H9 (cell line): Measurements from ENCODE around the gene ZNF576. TPM values are rescaled to one million over a fixed set of nuclear protein-coding genes. Genes with fewer than 3 reads are reported as not detected.
A peak's percentile ranks its signal among the peaks of the same experiment; 100 is the strongest.

Source experiments
- DNase-seq: peaks from one replicate; pipeline ENCODE4 v3.0.0-alpha.2; 2017
- H2AFZ ChIP-seq: one replicate; pipeline ENCODE4 v1.6.1; 2013; ENCODE audit warnings: mild to moderate bottlenecking, low read length, control low read depth, moderate library complexity
- H2AK5ac ChIP-seq: 2 replicates; pipeline ENCODE4 v1.6.1; 2013; ENCODE audit warnings: low read length, control low read depth, mixed read lengths; ENCODE audit not compliant: insufficient read length
- H2BK120ac ChIP-seq: one replicate; pipeline ENCODE4 v1.6.1; 2013; ENCODE audit warnings: low read depth, mild to moderate bottlenecking, low read length, control low read depth, inconsistent platforms; ENCODE audit not compliant: poor library complexity, severe bottlenecking
- H2BK12ac ChIP-seq: 2 replicates; pipeline ENCODE4 v1.6.1; 2013; ENCODE audit warnings: low read length, control low read depth, mixed read lengths, low read depth; ENCODE audit not compliant: insufficient read length
- H2BK15ac ChIP-seq: 2 replicates; pipeline ENCODE4 v1.6.1; 2013; ENCODE audit warnings: low read depth, low read length, control low read depth
- H2BK20ac ChIP-seq: one replicate; pipeline ENCODE4 v1.6.1; 2013; ENCODE audit warnings: low read depth, mild to moderate bottlenecking, low read length, control low read depth, inconsistent platforms; ENCODE audit not compliant: poor library complexity, severe bottlenecking
- H2BK5ac ChIP-seq: 2 replicates; pipeline ENCODE4 v1.6.1; 2013; ENCODE audit warnings: low read length, control low read depth, mixed read lengths; ENCODE audit not compliant: insufficient read length
- H3K14ac ChIP-seq: 2 replicates; pipeline ENCODE4 v1.6.1; 2013; ENCODE audit warnings: low read length, control low read depth; ENCODE audit not compliant: insufficient read depth
- H3K18ac ChIP-seq: 2 replicates; pipeline ENCODE4 v1.6.1; 2013; ENCODE audit warnings: low read depth, mild to moderate bottlenecking, mixed read lengths, low read length, control low read depth; ENCODE audit not compliant: insufficient read length
- H3K23ac ChIP-seq: 2 replicates; pipeline ENCODE4 v1.6.1; 2013; ENCODE audit warnings: low read length, control low read depth, mixed read lengths, low read depth; ENCODE audit not compliant: insufficient read length
- H3K23me2 ChIP-seq: 2 replicates; pipeline ENCODE4 v1.6.1; 2013; ENCODE audit warnings: low read depth, mild to moderate bottlenecking, mixed read lengths, low read length, control low read depth; ENCODE audit not compliant: insufficient read length, poor library complexity, severe bottlenecking
- H3K27ac ChIP-seq: 2 replicates; pipeline ENCODE4 v1.5.1; 2013; ENCODE audit warnings: low read length, control low read depth, mixed read lengths, low read depth; ENCODE audit not compliant: insufficient read length
- H3K27me3 ChIP-seq: 2 replicates; pipeline ENCODE4 v1.6.1; 2013; ENCODE audit warnings: low read length, control low read depth, inconsistent platforms; ENCODE audit not compliant: insufficient read depth
- H3K4ac ChIP-seq: 2 replicates; pipeline ENCODE4 v1.6.1; 2013; ENCODE audit warnings: low read depth, mild to moderate bottlenecking, control low read depth, inconsistent platforms, low read length, moderate library complexity
- H3K4me1 ChIP-seq: 2 replicates; pipeline ENCODE4 v1.6.1; 2013; ENCODE audit warnings: low read length, control low read depth, inconsistent platforms; ENCODE audit not compliant: insufficient read depth
- H3K4me2 ChIP-seq: 2 replicates; pipeline ENCODE4 v1.6.1; 2013; ENCODE audit warnings: low read length, control low read depth, mixed read lengths; ENCODE audit not compliant: insufficient read length, insufficient read depth
- H3K56ac ChIP-seq: 2 replicates; pipeline ENCODE4 v1.6.1; 2013; ENCODE audit warnings: low read depth, mild to moderate bottlenecking, mixed read lengths, low read length, control low read depth; ENCODE audit not compliant: insufficient read length
- H3K79me1 ChIP-seq: 2 replicates; pipeline ENCODE4 v1.6.1; 2013; ENCODE audit warnings: low read depth, mild to moderate bottlenecking, moderate library complexity, low read length, control low read depth, inconsistent platforms; ENCODE audit not compliant: insufficient read depth, poor library complexity, severe bottlenecking
- H3K79me2 ChIP-seq: 2 replicates; pipeline ENCODE4 v1.6.1; 2013; ENCODE audit warnings: low read length, control low read depth, inconsistent platforms; ENCODE audit not compliant: insufficient read depth
- H3K9ac ChIP-seq: 2 replicates; pipeline ENCODE4 v1.6.1; 2013; ENCODE audit warnings: low read length, control low read depth, mixed read lengths; ENCODE audit not compliant: insufficient read length; ENCODE audit errors: extremely low read depth
- H3K9me3 ChIP-seq: one replicate; pipeline ENCODE4 v1.6.1; 2013; ENCODE audit warnings: low read depth, low read length, inconsistent platforms; ENCODE audit not compliant: control insufficient read depth
- H3T11ph ChIP-seq: one replicate; pipeline ENCODE4 v1.6.1; 2013; ENCODE audit warnings: mild to moderate bottlenecking, low read length, control low read depth, inconsistent platforms
- H4K20me1 ChIP-seq: one replicate; pipeline ENCODE4 v1.6.1; 2013; ENCODE audit not compliant: control insufficient read depth, insufficient read length, insufficient read depth
- H4K5ac ChIP-seq: 2 replicates; pipeline ENCODE4 v1.6.1; 2013; ENCODE audit warnings: low read depth, mild to moderate bottlenecking, mixed read lengths, low read length, control low read depth; ENCODE audit not compliant: insufficient read length
- H4K8ac ChIP-seq: replicated peaks from 2 replicates; pipeline ENCODE4 v1.6.1; 2013; ENCODE audit warnings: low read length, control low read depth, mixed read lengths, low read depth; ENCODE audit not compliant: insufficient read length
- H4K91ac ChIP-seq: 2 replicates; pipeline ENCODE4 v1.6.1; 2013; ENCODE audit warnings: low read depth, mild to moderate bottlenecking, moderate library complexity, mixed read lengths, low read length, control low read depth; ENCODE audit not compliant: insufficient read length
- H3K27ac Mint-ChIP-seq, 3 experiments: 2 replicates in 2 of 3; 3 replicates in 1 of 3; pipeline ENCODE4 v1.8.0; 2020 to 2021; ENCODE audit warnings: mixed read lengths in 3 of 3, mild to moderate bottlenecking in 1 of 3, moderate library complexity in 1 of 3
- H3K27me3 Mint-ChIP-seq: 2 replicates; pipeline ENCODE4 v1.8.0; 2021; ENCODE audit warnings: low read depth, mild to moderate bottlenecking, moderate library complexity, mixed read lengths
- H3K36me3 Mint-ChIP-seq, 3 experiments: 2 replicates in 2 of 3; 3 replicates in 1 of 3; pipeline ENCODE4 v1.8.0; 2020 to 2021; ENCODE audit warnings: low read depth in 3 of 3, mixed read lengths in 3 of 3; ENCODE audit not compliant: insufficient read depth in 1 of 3
- H3K4me1 Mint-ChIP-seq, 2 experiments: 2 replicates each; pipeline ENCODE4 v1.8.0; 2020; ENCODE audit warnings: mixed read lengths in 2 of 2
- H3K4me3 Mint-ChIP-seq, 2 experiments: 2 replicates in 1 of 2; 3 replicates in 1 of 2; pipeline ENCODE4 v1.8.0; 2020 to 2021; ENCODE audit warnings: mild to moderate bottlenecking in 2 of 2, mixed read lengths in 2 of 2, moderate library complexity in 1 of 2
- H3K9me3 Mint-ChIP-seq, 2 experiments: 2 replicates in 1 of 2; 3 replicates in 1 of 2; pipeline ENCODE4 v1.8.0; 2020; ENCODE audit warnings: mild to moderate bottlenecking in 2 of 2, mixed read lengths in 2 of 2, moderate library complexity in 1 of 2
- CTCF ChIP-seq: fragments of 200-600 bp; sonication (generic); conservative IDR thresholded peaks from 3 replicates; pipeline ENCODE4 v1.8.0; 2021; ENCODE audit warnings: antibody characterized with exemption, mild to moderate bottlenecking
- WGBS: extraction: QIAGEN DNeasy Blood & Tissue Kit; methylation state at CpG from one replicate; pipeline ENCODE4 v1.1.7; 2013; ENCODE audit warnings: missing lambda C conversion rate, low lambda C conversion rate, mixed read lengths; ENCODE audit not compliant: insufficient read length; ENCODE audit errors: extremely low coverage; 5-methylcytosine and 5-hydroxymethylcytosine counted together
- total RNA-seq: library from RNA; stranded (reverse); gene quantifications from 2 replicates; pipeline ENCODE4 v1.2.1, GENCODE V29; 2021

ZNF576 gene
- total RNA-seq, 1 experiment from 2014 or later = 19.7 TPM

GRCh38 chr19:43552616-43553015, 43.8 kb upstream of the ZNF576 start:
- H3K27ac Mint-ChIP-seq = peak overlapping the region in 1 of 3 experiments; percentile 53; a peak in 2 of 7 replicates
- H3K27me3 Mint-ChIP-seq = no peaks in the 10 kb centered on the region
- no peak overlapping the region for H3K23ac ChIP-seq
- no peaks in the 10 kb centered on the region for H3K9me3 ChIP-seq
- H3K4me1 ChIP-seq = no peaks in the 10 kb centered on the region
- H3T11ph ChIP-seq = no peak overlapping the region
- DNase-seq = no peak
- no peak overlapping the region; the same call in 1 of the 2 replicates for H2BK15ac ChIP-seq
- no peak overlapping the region for H2AFZ ChIP-seq
- H3K27me3 ChIP-seq = no peaks in the 10 kb centered on the region
- H3K4me1 Mint-ChIP-seq = peaks cover 7 to 11% of the 10 kb centered on the region in 2 experiments
- H3K18ac ChIP-seq = no peak overlapping the region
- no peak overlapping the region for H3K9ac ChIP-seq
- no peak overlapping the region for H3K14ac ChIP-seq
- H3K4me2 ChIP-seq = no peak overlapping the region
- H2BK120ac ChIP-seq = no peak overlapping the region
- H4K5ac ChIP-seq = no peak overlapping the region
- H2AK5ac ChIP-seq = no peak overlapping the region
- no peak overlapping the region for H3K27ac ChIP-seq
- no peaks in the 10 kb centered on the region for H3K79me1 ChIP-seq
- H3K36me3 Mint-ChIP-seq = peaks cover 18 to 61% (median 55%) of the 10 kb centered on the region in 3 experiments; a peak in 6 of 7 replicates
- TF ChIP-seq CTCF = no peak
- no peaks in the 10 kb centered on the region for H3K79me2 ChIP-seq
- no peak overlapping the region for H4K91ac ChIP-seq
- no peak overlapping the region for H3K56ac ChIP-seq
- H4K8ac ChIP-seq = no peak overlapping the region
- H2BK20ac ChIP-seq = no peak overlapping the region
- H3K23me2 ChIP-seq = no peaks in the 10 kb centered on the region
- no CpG with 5 or more reads among the region's 3 CpGs for WGBS
- H3K9me3 Mint-ChIP-seq = 0 out of 5 replicates have a peak, but pooled peaks cover 0 to 2% of the 10 kb centered on the region in 2 experiments
- H2BK5ac ChIP-seq = no peak overlapping the region
- H3K4me3 Mint-ChIP-seq = no peak overlapping the region
- H4K20me1 ChIP-seq = no peaks in the 10 kb centered on the region
- no peak overlapping the region for H2BK12ac ChIP-seq
- no peak overlapping the region for H3K4ac ChIP-seq
